Amygdala (tissue), 56 donors: Measurements from ENCODE around the gene ST8SIA4.

Experiments
- DNase-seq, 56 donors: peaks; one replicate each; lab custom pipeline; 2025; lab: John Stamatoyannopoulos, UW

ST8SIA4 gene

DNA sequence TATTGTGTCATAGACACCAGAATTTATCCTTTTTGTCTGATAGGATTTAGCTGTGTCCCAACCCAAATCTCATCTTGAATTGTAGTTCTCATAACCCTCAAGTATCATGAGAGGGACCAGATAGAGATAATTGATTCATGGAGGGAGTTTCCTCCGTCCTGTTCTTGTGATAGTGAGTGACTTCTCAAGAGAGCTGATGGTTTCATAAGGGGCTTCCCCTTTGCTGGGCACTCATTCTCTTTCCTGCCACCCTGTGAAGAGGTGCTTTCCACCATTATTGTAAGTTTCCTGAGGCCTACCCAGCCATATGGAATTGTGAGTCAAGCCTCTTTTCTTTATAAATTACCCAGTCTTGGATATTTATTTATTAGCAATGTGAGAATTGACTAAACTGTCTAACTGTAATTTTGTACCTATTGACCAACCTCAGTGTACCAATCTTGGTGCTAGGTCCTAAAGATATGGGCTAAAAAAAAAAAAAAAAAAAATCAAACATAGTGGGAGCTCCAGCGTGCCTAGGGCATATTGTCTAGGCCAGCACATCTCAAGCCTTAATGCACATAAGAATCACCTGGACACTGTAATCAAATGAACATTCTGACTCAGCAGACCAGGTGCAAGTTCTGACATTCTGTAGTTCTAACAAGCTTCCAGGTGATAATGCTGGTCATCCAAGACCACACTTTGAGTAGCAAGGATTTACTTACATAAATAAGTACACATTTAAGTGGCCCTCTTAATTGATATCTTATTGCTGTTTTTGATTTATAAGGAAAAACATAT is 30.5 kb downstream of the ST8SIA4 start:
- DNase-seq = no peak

DNA sequence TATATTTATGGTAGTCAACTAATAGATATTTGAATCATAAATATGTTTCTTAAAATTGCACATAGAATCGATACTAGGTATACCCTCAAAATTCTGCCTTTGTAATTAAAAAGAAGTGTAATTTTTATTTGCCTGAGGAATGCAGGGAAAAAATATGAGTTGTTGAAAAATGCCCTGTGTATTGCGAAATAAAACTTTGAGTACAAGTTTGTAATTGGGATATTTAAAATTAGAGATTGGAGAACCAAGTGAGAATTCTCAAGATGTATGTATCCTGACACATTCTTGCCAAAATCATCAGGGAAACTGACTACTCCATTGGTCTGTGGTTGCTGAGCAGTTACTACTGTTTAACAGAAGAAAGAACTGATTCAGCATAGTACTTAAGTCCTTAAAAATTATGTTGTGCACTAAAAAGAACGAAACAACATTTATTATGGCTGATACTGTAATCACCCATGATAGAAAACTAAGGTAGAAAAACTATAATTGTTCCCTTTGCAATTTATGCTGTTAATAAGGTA is 36.0 kb downstream of the ST8SIA4 start:
- no peak for DNase-seq

DNA sequence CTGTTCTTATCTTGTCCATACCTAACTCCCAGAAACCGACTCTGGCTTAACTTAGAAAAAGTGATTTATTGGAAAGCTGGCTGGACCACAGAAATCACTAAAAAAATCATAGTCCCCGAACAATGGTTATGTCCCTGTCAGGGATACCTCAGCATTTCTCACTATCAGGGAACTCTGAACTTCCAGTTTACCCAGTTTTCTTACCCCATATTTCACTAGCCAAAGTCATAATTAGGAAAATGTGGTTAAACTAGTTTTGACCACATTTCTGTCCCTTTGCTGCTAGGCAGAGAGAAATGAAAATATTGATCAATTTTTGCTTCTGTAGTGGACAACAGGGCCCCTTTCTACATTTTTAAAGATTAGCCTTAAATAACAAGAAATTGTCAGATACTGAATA is 38.2 kb downstream of the ST8SIA4 start:
- no peak for DNase-seq

DNA sequence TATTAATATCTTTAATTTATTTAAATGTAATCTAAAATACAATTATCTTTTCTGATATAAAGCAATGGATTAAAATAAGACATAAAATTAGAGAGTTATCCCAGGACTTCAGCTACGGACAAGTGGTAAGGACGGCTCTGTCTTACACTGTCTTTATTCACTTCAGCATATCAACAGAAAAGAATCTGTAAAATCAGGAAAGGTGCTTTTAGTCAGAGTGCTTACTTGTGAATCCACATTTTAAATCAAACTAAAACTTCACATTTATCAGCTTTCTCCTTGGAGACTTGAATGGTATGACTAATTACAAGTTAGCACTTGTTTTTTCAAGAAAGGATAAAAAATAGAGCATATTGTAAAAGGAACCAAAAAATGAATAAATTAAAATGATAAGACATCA is 39.3 kb downstream of the ST8SIA4 start:
- DNase-seq = no peak

DNA sequence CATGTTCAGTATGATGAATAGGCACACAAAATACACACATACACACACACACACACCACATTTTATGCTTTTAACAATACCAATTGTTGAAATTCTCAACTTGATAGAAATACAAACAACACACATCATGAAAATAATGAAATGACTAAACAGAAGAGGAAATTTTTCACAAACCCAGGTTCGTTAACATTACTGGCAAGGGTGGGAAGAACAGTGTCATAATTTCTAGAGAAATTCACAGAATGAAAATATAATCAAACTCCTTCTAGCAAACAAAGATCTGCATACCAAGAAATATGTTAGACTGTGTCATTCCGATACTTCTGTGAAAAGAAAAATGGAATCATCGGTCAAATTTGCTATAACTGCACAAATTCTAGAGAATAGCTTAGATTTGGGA is 41.9 kb downstream of the ST8SIA4 start:
- DNase-seq = no peak

- DNase-seq = no peak
Measured at GRCh38 chr5:100860407-100860806, 42.7 kb downstream of the ST8SIA4 start.

GRCh38 chr5:100858987-100859545 is 44.0 kb downstream of the ST8SIA4 start:
- no peak for DNase-seq

DNA sequence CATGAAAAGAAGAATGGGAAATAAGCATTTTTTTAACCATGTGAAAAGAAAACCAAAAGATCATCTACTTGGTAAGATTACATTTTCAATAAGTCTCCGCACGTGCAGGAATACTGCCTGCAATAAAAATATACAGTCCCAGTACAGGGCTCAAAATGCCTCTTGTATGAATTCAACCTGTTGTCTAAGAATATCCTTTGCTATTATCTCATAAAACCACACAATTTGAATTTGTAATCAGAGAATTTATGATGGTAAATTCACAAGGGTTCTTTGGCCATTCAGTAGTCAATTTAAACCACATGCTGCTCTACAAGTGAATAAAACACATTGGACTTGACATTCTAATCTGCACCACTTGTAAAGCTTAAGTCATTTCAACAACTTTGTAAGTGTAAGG is 46.6 kb downstream of the ST8SIA4 start:
- no peak for DNase-seq

DNA sequence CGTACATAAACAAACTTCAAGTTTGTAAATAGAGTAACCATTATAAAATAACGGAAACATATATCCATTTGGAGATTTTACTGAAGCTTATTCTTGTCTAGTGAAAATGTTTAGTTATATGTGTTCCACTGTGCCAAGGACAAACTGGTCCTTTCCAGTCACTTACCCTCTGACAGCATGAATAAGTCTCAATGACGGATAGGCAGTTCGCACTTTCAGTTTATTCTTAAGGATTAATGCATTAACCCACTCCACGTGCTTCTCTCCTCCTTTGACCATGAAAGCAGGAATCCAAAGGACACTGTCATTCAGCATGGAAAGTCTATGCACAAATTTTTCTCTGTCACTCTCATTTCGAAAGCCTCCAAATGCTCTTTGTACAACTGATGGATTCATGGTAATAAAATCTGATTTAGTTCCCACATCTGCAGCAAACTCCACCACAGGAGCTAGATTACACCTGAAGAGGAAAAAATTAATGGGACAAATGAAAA is 47.1 kb downstream of the ST8SIA4 start:
- DNase-seq = no peak

GRCh38 chr5:100855295-100855694 is 47.8 kb downstream of the ST8SIA4 start:
- no peak for DNase-seq

DNA sequence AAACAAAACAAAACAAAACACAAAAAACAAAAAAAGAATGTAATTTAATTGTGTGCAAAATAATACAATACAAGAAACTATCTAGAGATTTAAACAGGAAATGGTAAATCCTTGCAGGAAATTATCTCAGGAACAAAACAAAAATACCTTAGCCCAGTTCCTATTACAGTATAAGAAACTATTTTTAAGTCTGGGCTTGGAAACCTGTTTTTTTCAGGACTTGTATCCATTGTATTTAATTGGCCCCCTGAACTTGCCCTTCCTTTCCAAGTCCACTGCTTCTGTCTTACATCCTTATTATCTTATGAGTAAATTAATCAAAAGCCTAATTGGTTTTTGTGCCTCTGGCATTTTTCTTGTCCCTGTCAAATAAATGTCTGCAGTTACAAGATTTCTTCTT is 48.5 kb downstream of the ST8SIA4 start:
- DNase-seq = no peak

DNA sequence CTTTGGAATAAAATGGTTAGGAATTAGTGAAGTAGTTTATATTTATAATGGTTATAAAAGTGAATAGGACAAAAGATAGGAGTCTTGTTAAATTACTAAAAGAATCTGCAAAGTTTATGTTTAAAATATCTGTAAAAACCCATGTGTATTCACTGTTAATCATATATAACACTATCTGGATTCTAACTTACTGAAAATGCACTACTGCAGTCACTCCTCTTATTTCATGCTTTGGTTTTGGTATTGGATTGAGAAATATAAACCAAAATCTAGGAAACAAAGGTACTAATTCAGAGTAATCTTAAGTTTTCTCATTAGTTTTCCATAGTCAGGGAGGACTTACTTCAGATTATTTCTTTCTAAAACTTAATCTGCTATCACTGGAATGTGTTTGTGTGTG is 49.5 kb downstream of the ST8SIA4 start:
- no peak for DNase-seq

DNA sequence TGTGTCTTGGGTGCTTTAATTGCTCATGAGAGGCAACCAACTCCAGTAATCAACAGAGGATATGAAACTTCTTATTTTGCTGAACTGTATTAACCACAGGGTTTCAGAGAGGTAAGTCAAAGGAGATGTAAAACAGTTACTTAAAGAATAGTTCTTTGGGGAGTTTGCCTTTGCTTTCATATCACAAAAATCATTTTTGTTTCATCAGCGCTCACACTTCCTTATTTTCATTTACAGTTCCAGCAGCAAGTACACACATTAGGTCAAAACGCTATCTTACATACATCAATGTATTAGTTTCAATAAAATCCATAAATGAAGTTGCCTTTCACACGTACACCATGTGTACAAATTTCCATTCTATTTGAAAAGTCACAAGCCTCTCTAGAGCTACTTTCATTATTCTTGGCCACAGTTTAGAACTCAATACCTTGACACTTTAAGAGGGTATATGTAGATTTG is 50.1 kb downstream of the ST8SIA4 start:
- DNase-seq = no peak

DNA sequence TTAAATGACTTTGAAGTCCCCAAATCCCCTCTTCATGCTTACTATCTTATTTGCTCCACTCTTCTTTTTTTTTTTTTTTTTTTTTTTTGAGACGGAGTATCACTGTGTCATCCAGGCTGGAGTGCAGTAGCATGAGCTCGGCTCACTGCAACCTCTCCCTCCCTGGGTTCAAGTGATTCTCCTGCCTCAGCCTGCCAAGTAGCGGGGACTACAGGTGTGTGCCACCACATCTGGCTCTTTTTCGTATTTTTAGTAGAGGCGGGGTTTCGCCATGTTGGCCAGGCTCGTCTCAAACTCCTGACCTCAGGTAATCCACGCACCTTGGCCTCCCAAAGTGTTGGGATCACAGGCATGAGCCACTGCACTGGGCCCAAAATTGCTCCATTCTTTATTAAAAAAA is 51.0 kb downstream of the ST8SIA4 start:
- DNase-seq = no peak

DNA sequence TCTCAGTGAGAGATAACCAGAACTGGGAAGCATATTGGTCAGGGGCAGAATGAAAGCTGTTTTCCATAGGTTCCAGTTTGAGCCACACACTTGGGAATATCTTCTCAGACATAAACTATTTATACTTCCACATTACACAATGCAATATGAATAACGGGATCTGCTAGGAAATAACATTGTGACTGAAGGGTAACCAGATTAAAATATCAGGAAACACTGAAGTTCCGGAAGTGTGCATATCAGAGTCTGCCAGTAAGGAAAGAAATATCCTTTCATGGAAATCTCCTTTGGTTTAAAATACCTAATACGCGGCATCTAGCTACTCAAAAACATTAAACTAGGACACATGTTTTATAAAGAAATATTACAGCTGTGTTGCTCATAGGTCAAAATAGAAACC is 56.3 kb downstream of the ST8SIA4 start:
- no peak for DNase-seq

- DNase-seq = no peak
Measured at GRCh38 chr5:100842080-100842479, 61.0 kb downstream of the ST8SIA4 start.

- DNase-seq = no peak
Measured at GRCh38 chr5:100841358-100842076, 61.6 kb downstream of the ST8SIA4 start.

DNA sequence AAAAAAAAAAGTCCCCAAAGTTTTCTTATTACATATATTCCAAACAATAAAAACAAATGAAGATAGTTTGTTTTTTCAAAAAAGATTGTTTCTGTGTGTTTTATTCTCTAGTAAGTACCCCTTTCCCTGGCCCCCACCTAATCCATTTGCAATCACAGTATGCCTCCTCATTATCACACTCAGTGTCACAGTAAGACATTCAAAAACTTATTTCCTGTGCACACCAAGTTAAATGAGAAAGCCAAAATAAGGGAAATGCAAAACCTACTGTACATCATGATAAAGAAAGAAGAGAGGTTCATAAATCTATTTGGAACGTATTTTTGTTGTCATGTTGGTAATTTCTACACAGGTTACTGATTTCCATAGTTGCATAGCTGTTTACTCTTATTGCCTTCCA is 62.3 kb downstream of the ST8SIA4 start:
- no peak for DNase-seq

DNA sequence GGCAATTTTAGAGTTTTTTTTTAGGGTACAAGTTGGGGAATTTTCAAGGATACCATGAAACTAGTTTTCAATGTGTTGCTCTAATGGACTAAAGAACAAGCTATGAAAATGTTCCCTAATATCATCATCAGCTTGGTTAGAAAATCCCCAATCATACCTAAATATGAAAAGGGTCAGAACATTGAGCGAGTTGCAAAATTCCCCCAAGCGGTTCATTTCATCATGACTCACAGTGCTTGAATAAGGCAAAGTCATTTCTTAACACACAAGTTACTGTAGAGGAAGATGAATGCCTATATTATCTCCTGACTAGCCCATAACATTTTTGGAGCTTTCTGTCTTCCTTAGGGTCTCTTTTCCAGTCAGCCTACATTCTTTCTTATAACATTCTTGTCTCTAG is 62.7 kb downstream of the ST8SIA4 start:
- no peak for DNase-seq

DNA sequence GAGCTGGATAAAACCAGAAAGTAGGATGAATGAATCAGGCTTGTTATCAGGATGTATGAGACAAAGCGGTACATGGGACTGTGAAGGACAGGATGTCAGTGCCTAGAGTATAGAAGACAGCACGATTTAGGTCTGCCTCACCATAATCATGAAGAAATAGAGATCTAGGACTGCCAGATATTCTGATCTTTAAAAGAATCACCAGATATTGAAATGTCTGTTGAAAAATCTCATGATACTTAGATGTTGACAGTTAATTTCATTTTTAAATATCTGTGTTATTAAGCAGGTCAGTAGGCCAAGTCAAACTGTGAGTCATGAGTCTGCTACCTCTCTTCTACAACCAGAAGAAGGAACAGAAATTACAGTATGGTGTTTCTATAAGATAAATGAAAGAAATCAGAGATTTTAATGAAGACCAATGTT is 65.0 kb downstream of the ST8SIA4 start:
- DNase-seq = no peak

GRCh38 chr5:100834519-100834918 is 68.6 kb downstream of the ST8SIA4 start:
- no peak for DNase-seq
